GM19438 (cell line): Measurements from ENCODE around the gene B3GALNT2.

ENCODE experiments used
- ATAC-seq: cut with Tn5 transposase; IDR thresholded peaks from one replicate; pipeline ENCODE4 v1.9.1; 2021; ENCODE audit warnings: low read depth; ENCODE audit not compliant: unreplicated experiment

Gene B3GALNT2

DNA sequence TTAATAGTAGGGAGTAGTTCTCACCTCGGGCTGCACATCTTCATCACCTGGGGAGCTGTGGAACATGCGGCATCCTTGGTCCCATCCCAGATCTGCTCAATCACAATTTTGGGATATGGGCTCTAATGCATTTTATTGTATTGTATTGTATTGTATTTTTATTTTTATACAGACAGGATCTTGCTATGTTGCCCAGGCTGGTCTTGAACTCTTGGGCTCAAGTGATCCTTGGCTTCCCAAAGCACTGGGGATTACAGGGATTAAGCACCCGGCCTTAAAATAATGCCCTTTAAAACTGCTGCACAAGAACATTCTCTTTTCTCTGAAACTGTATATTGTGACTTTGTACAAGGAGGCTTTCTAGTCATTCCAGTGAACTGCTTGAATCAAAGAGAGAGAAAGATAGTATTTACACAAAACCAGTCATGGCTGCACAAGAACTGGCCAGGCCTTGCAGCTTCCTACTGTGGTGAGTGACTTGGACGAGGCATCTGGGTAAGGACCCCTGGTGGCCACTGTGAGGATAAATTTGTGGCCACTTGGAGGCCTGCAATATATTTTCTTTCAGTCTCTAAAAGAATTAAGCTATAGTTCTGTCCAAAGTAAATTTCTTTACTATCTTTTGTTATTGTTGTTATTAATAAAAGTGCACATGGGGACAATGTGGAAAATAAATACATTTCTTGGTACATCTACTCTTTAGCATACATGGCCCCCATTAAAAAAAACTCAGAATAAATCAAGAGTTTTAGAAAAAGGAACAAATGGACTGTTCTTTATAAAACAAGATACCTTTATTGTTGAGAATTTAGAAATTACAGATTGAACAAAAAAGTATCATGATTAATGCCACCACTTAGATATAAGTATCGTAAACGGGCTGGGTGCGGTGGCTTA, 89.0 kb downstream of the B3GALNT2 start:
- ATAC-seq: no peak

DNA sequence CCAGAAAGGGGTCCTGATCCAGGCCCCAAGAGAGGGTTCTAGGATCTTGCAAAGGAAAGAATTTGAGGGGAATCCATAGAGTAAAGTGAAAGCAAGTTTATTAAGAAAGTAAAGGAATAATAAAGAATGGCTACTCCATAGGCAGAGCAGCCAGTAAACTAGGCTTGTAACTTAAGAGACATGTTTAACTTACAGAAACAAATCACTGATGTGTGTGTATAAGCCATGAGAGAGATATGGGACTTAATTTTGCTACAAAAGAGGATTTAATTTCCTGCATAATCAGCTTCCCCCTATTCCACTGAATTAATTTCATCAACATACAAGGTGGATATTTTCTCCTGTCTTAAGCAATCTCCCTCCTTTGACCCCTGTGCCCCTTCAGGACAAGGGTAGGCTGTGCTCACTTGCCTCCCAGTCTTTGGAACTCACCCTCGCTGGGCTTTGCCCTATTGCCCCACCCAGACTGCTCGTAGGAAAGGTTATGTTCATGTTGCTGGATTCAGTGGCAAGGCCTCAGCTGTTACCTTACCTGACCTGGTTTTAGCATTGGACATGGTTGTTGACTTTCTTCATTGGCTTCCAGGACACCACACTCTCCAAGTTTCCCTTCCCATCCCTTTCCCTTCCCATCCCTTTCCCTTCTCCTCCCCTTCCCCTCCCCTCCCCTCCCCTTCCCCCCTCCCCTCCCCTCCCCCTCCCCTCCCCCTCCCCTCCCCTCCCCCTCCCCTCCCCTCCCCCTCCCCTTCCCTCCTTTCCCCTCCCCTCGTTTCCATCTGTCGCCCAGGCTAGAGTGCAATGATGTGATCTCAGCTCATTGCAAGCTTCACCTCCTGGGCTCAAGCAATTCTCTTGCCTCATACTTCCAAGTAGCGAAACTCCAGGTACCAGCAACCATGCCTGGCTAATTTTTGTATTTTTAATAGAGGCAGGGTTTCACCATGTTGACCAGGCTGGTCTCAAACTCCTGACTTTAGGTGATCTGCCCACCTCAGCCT, 92.5 kb downstream of the B3GALNT2 start:
- ATAC-seq: no peak

DNA sequence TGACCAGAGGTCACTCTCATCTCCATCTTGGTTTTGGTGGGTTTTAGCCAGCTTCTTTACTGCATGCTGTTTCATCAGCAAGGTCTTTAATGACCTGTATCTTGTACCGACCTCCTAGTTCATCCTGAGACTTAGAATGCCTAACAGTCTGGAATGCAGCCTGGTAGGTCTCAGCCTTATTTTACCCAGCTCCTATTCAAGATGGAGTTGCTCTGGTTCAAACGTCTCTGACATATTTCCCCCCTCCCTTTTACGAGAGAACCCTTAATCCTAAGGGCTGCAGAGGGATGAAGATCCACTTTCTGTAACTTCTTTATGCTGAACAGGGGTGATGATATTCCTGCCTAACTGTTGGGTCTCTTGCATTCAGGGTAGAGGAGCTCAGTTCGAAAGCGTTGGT, 93.8 kb downstream of the B3GALNT2 start:
- no peak for ATAC-seq

DNA sequence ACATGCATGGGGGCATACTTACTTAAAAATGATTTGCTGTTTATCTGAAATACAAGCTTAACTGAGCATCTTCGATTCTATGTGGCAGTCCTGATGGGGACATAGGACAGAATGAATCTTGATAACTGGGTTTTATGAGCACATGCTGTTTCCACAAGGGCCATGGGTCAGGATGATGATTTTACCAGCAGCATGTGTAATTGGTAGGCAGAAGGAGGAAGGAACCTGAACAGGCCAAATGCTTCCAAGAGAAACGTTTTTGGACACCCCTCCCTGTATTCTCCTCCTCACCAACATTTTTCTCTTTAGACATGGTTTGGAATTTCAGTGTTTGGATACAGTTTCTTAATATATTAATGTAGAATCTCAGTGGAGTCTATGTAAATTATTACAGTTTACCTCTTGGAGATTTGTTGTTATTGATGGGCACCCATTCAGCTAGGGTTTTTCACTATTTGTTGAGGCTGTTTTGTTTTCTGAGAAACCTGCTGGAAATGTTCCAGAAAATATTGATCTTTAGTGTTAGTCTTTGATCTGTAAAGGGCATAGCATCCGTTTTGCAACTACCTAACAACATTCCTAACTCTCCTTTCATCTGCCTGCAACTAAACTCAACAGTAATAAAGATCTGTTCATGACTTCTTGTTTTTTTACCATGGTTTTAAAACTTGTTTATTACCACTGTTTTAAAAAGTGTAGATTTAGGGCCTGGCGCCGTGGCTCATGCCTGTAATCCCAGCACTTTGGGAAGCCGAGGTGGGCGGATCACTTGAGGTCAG, 95.0 kb downstream of the B3GALNT2 start:
- ATAC-seq: no peak

DNA sequence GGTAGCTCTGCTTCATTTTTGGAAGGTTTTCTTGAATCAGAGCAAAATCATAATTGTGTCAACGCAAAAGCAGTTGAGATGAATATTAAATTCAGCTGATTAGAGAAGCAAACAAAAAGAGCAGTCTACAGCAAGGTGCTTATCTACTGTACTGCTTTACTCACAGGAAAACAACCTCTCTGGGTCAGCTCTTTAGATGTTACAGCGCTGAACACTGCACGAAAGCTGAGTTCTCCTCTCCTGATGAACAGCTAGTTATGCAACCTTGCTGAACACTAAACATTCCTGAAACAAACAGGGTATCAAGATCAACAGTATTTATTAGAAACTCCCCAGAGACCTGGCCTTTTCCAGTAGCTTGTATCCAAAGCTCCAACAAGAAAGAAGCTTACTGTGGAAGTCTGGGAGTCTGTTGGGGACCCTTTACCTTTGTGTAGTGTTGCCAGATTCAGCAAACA, 95.7 kb downstream of the B3GALNT2 start:
- no peak for ATAC-seq

DNA sequence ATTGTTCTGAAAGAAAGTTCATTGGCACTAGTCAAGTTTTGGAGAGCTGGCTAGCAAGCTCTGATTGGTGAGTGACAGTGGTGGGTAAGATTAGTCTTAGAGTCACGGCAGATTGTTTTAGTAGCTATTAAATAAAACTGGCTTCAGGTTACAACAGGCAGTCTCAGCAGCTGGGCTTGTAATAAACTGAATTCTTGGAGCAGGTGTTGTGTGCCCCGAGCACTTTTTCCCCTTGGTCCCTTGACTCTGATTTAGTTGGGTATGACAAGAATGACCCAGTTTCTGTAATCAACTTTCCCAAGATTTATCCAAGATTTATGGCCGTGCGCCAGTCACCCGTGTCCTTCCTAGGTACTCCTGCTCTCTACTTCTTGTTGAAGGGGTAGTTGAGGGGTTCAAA, 96.8 kb downstream of the B3GALNT2 start:
- ATAC-seq: no peak

DNA sequence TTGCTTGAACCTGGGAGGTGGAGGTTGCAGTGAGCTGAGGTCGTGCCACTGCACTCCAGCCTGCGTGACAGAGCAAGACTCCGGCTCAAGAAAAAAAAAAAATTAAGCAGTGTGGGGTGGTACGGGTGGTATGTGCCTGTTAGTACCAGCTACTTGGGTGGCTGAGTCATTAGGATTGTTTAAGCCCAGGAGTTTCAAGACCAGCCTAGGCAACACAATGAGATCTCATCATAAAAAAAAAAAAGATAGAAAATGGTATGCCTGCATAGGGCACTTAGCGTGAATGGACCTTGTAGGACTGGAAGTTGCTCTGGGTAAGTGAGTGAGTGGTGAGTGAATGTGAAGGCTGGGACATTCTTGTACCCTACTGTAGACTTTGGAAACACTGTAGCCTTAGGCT, 100.1 kb downstream of the B3GALNT2 start:
- ATAC-seq: no peak

DNA sequence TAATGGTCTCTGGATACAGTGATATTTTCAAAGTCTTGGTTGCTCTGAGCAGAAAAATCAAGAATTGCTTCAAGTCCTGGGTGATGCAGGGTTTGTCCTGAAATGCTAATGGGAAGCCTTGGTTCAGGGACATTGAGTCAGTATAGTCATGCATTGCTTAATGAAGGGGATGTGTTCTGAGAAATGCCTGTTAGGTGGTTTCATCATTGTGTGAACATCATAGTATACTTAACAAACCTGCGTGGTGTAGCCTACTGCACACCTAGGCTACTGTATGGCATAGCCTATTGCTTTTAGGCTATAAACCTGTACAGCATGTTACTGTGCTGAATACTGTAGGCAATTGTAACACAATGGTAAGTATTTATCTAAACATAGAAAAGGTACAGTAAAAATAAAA, 100.7 kb downstream of the B3GALNT2 start:
- ATAC-seq: no peak

DNA sequence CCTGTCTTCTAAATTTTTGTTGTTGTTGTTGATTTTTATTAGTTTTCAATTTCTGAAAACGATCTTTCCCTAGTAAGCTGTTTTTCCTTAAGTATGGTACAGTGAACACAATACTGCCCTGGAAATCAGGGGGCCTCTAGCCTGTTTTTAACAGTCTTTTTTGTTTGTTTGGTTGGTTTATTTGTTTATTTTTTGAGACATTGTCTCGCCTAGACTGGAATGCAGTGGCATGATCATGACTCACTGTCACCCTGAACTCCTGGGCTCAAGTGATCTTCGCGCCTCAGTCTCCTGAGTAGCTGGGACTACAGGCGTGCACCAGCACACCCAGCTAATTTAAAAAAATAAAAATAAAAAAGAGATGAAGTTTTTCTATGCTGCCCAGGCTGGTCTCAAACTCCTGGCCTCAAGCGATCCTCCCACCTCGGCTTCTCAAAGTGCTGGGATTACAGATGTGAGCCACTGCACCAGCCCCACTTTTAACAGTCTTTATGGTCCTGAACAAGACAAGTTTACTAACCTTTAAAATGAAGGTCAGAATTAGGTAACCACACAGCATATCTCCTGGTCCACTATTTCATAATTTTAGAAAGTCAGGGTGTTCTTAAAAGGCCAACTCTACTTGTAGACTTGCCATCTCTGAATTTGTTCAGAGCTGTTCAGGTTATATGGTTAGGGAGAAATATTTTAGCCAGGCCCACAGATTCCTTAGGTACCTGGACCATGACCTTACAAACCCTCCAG, 101.6 kb downstream of the B3GALNT2 start:
- ATAC-seq: no peak

DNA sequence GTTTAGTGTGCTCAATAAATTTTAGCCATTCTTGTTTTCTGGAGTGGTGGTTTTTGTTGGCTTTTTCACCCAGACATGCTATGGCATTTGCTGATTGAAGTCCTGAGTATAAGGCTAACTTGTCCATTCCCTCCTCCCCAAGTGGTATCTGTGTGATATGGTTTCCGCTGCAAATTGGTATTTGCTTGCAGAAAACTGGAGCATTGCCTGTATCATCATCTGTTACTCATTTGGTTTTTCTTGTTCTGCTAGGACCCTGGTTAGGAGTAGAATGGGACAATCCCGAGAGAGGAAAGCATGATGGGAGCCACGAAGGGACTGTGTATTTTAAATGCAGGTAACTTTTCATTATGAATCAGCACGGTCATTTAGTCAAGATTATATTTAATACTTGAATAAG, 103.0 kb downstream of the B3GALNT2 start:
- ATAC-seq: no peak
